HepG2 (cell line): ENCODE measurements around the gene NR5A2. TPM values are rescaled to one million over a fixed set of nuclear protein-coding genes. Genes with fewer than 3 reads are reported as not detected.

Experiments
- ATAC-seq: fragments of 200-7000 bp; cut with Tn5 transposase; 3 replicates; pipeline ENCODE4 v1.9.1; 2020; ENCODE audit warnings: mild to moderate bottlenecking, moderate library complexity
- BruUV-seq: library from RNA; stranded (reverse); fragments of 400-500 nt; replicated peaks from 2 replicates; lab custom pipeline; 2021; lab: Mats Ljungman, UMichigan
- CTCF ChIA-PET: fragments of 300-600 bp; formaldehyde crosslinking; extraction: SDS; loops from one replicate; lab custom pipeline; 2021; ENCODE audit warnings: low total read pairs, inconsistent platforms, low intra/inter-chr PET ratio; lab: Yijun Ruan, JAX
- POLR2A ChIA-PET: fragments of 350-600 bp; sonication (Branson Sonifier 250); formaldehyde crosslinking; loops from one replicate; lab custom pipeline; 2020; ENCODE audit warnings: antibody characterized with exemption, inconsistent platforms; lab: Yijun Ruan, JAX
- DNase-seq: peaks from one replicate; pipeline ENCODE4 v3.0.0-alpha.2; 2015; ENCODE audit warnings: low spot score
- FAIRE-seq: peaks from 3 replicates; lab custom pipeline; 2011; peaks lifted over from hg19 to GRCh38; lab: Jason Lieb, UNC
- H2AFZ ChIP-seq: one replicate; pipeline ENCODE4 v1.6.1; 2011; ENCODE audit warnings: low read length, inconsistent platforms
- H3K27ac ChIP-seq: fragments of 300-600 bp; 3 replicates; pipeline ENCODE4 v1.8.0; 2011; ENCODE audit warnings: mixed run types, mild to moderate bottlenecking, mixed read lengths, low read length, inconsistent platforms; ENCODE audit not compliant: insufficient read depth; ENCODE audit errors: extremely low read length
- H3K27me3 ChIP-seq, 2 experiments: fragments of 200-600 bp in 1 of 2; 2 replicates in 1 of 2; 3 replicates in 1 of 2; pipeline versions ENCODE4 v1.6.0 to v1.8.0; 2011; ENCODE audit warnings: low read length in 2 of 2, mild to moderate bottlenecking in 2 of 2, moderate library complexity in 2 of 2, inconsistent platforms in 1 of 2; ENCODE audit not compliant: insufficient read depth in 2 of 2, control insufficient read depth in 1 of 2
- H3K36me3 ChIP-seq, 2 experiments: fragments of 200-600 bp in 1 of 2; replicated peaks in 1 of 2; 2 replicates in 1 of 2; 3 replicates in 1 of 2; pipeline versions ENCODE4 v1.5.1 to v1.8.0; 2011; ENCODE audit warnings: low read length in 2 of 2, inconsistent platforms in 1 of 2; ENCODE audit not compliant: insufficient read depth in 2 of 2, control insufficient read depth in 1 of 2
- H3K4me1 ChIP-seq: 2 replicates; pipeline ENCODE4 v1.5.1; 2012; ENCODE audit warnings: low read length, inconsistent platforms; ENCODE audit not compliant: insufficient read depth
- H3K4me2 ChIP-seq: 2 replicates; pipeline ENCODE4 v1.6.0; 2011; ENCODE audit warnings: low read depth, low read length, inconsistent platforms
- H3K4me3 ChIP-seq, 3 experiments: fragments of 200-600 bp in 1 of 3; sonication (generic), shearing (Covaris generic) in 1 of 3; replicated peaks in 1 of 3; 2 replicates each; pipeline ENCODE4 v1.5.1; 2011 to 2016; ENCODE audit warnings: low read length in 3 of 3, inconsistent platforms in 2 of 3, low read depth in 2 of 3, mild to moderate bottlenecking in 2 of 3, control low read depth in 1 of 3, mixed read lengths in 1 of 3; ENCODE audit not compliant: insufficient read depth in 1 of 3
- H3K79me2 ChIP-seq: one replicate; pipeline ENCODE4 v1.6.1; 2011; ENCODE audit warnings: low read length, inconsistent platforms; ENCODE audit not compliant: insufficient read depth
- H3K9ac ChIP-seq: 2 replicates; pipeline ENCODE4 v1.6.0; 2011; ENCODE audit warnings: mild to moderate bottlenecking, low read depth, low read length, inconsistent platforms; ENCODE audit not compliant: insufficient read depth
- H3K9me3 ChIP-seq: 2 replicates; pipeline ENCODE4 v1.5.1; 2012; ENCODE audit warnings: mild to moderate bottlenecking, low read length
- H4K20me1 ChIP-seq: 2 replicates; pipeline ENCODE4 v1.6.0; 2011; ENCODE audit warnings: inconsistent platforms, mild to moderate bottlenecking, low read length, moderate library complexity; ENCODE audit not compliant: insufficient read depth
- ARNT2 ChIP-seq: sonication (generic); formaldehyde crosslinking; IDR thresholded peaks from 2 replicates; pipeline ENCODE4 v1.8.0; 2022; ENCODE audit warnings: mild to moderate bottlenecking, low read depth, missing genetic modification reagents, moderate library complexity
- CBX5 ChIP-seq: sonication (generic); formaldehyde crosslinking; IDR thresholded peaks from 2 replicates; pipeline ENCODE4 v1.4.0; 2020; ENCODE audit warnings: missing genetic modification reagents, borderline replicate concordance
- GLI4 ChIP-seq: sonication (generic); formaldehyde crosslinking; IDR thresholded peaks from 2 replicates; pipeline ENCODE4 v1.5.1; 2020; ENCODE audit warnings: missing genetic modification reagents, mild to moderate bottlenecking, moderate library complexity, borderline replicate concordance
- MAFK ChIP-seq, 2 experiments: IDR thresholded peaks in 1 of 2; conservative IDR thresholded peaks in 1 of 2; 2 replicates each; pipeline ENCODE4 v1.6.1; 2011; ENCODE audit warnings: improper control_type of control experiment in 2 of 2, low read length in 2 of 2
- MXI1 ChIP-seq: IDR thresholded peaks from 3 replicates; pipeline ENCODE4 v1.6.1; 2012; ENCODE audit warnings: low read depth, low read length, inconsistent platforms, borderline replicate concordance
- MZF1 ChIP-seq: sonication (generic); formaldehyde crosslinking; IDR thresholded peaks from 2 replicates; pipeline ENCODE4 v1.8.1; 2023; ENCODE audit warnings: mild to moderate bottlenecking, missing genetic modification reagents, borderline replicate concordance
- PAF1 ChIP-seq: IDR thresholded peaks from 2 replicates; pipeline ENCODE4 v1.6.1; 2016; ENCODE audit warnings: missing genetic modification reagents, missing compliant biosample characterization
- STAT6 ChIP-seq: sonication (generic); formaldehyde crosslinking; IDR thresholded peaks from 2 replicates; pipeline ENCODE4 v1.4.0; 2020; ENCODE audit warnings: missing genetic modification reagents, mild to moderate bottlenecking, borderline replicate concordance
- TSC22D2 ChIP-seq: sonication (generic); formaldehyde crosslinking; IDR thresholded peaks from 2 replicates; pipeline ENCODE4 v1.5.1; 2020; ENCODE audit warnings: missing genetic modification reagents, mild to moderate bottlenecking, borderline replicate concordance
- ZNF12 ChIP-seq: sonication (generic); formaldehyde crosslinking; IDR thresholded peaks from 2 replicates; pipeline ENCODE4 v1.5.0; 2020; ENCODE audit warnings: missing genetic modification reagents
- ZSCAN31 ChIP-seq: sonication (generic); formaldehyde crosslinking; IDR thresholded peaks from 2 replicates; pipeline ENCODE4 v1.5.0; 2020; ENCODE audit warnings: low read depth, mild to moderate bottlenecking, missing genetic modification reagents
- WGBS: methylation state at CpG from one replicate; pipeline ENCODE4 v1.1.6; 2017; ENCODE audit warnings: low lambda C conversion rate; 5-methylcytosine and 5-hydroxymethylcytosine counted together
- in situ Hi-C: cut with HindIII; loops from 2 replicates; pipeline ENCODE4 v1.10.0; 2017; ENCODE audit warnings: low pct_unique_long_range_greater_than_20kb; ENCODE audit not compliant: extremely low pct_ligation_motif_present
- intact Hi-C: fragments of 100-400 bp; cut with micrococcal nuclease; formaldehyde crosslinking; loops from one replicate; pipeline ENCODE4 v1.10.0; 2022; ENCODE audit not compliant: unreplicated experiment
- polyA plus RNA-seq, 8 experiments: library from polyadenylated mRNA; depleted of rRNA in 3 of 8; stranded (reverse) in 7 of 8; unstranded in 1 of 8; fragments of >200 nt; fragmentation: Illumina TruSeq in 4 of 8; extraction: Trizol in 4 of 8; gene quantifications; 2 replicates each; pipeline versions ENCODE4 v1.2.1 to v1.2.3, GENCODE V29; 2011 to 2016; ENCODE audit warnings: low read depth in 4 of 8, missing spikeins in 1 of 8, mixed read lengths in 1 of 8; ENCODE audit not compliant: insufficient read depth in 1 of 8
- total RNA-seq, 5 experiments: library from RNA; depleted of rRNA; stranded (reverse); fragments of >200 nt; fragmentation: Illumina TruSeq; extraction: Trizol; gene quantifications; 2 replicates each; pipeline ENCODE4 v1.2.3, GENCODE V29; 2016; ENCODE audit warnings: low read depth in 1 of 5
- TF ChIP-seq, protein P1 (sequence below): sonication (generic); formaldehyde crosslinking; IDR thresholded peaks from 2 replicates; pipeline ENCODE4 v1.8.0; 2022; ENCODE audit warnings: mild to moderate bottlenecking, missing genetic modification reagents, moderate library complexity
- TF ChIP-seq, protein P2 (sequence below): sonication (generic); formaldehyde crosslinking; IDR thresholded peaks from 2 replicates; pipeline ENCODE4 v1.8.0; 2022; ENCODE audit warnings: mild to moderate bottlenecking, missing genetic modification reagents, moderate library complexity
- TF ChIP-seq, protein P3 (sequence below): sonication (generic); formaldehyde crosslinking; IDR thresholded peaks from 2 replicates; pipeline ENCODE4 v1.4.0; 2020; ENCODE audit warnings: mild to moderate bottlenecking, low read depth, missing genetic modification reagents

The NR5A2 gene
- total and polyA plus RNA-seq, 2 of the 13 experiments (the other 11 are each of a cell fraction or from before 2014, with no cell fraction given), result 0.24 to 2.8 TPM

GRCh38 chr1:200005165-200005564 is 22.3 kb upstream of the NR5A2 start (continued):
- no peak for TF ChIP-seq STAT6 (CRISPR knock-in tag)

DNA sequence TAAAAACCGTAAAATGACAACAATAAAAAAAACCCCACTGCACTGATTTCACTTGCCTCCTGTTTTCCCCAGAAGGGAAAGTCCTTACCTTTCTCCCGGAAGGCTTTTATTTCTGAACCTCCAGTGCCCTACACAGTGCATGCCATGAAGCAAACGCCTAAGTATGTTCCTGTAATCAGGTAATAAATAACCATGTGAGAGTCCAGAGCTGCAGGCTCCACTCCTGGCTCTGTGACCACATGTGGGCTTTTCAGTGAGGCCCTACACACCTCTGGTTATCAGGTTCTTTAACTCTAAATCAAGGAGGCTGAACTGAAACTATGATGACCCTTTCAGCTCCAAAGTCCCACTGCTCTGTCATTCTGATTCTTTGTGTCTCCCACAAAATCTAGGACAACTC is 20.8 kb upstream of the NR5A2 start:
- intact Hi-C loops (no loop called here), in situ Hi-C loops (no loop called here)
- Histone ChIP-seq H3K4me2 (no peak overlapping the region), H3K9me3 (no peaks in the 10 kb centered on the region), H3K4me1 (no peaks in the 10 kb centered on the region), H3K27me3 (no peaks in the 10 kb centered on the region), H3K79me2 (no peaks in the 10 kb centered on the region), H4K20me1 (no peaks in the 10 kb centered on the region), H3K9ac (no peak overlapping the region), H3K36me3 (no peaks in the 10 kb centered on the region), H3K4me3 (no peak overlapping the region), H2AFZ (no peak overlapping the region), H3K27ac (no peak overlapping the region)
- FAIRE-seq (no peak), ATAC-seq (no peak), DNase-seq (no peak)
- POLR2A ChIA-PET, result no interaction called here
- no TSS peak for BruUV-seq
- CTCF ChIA-PET, result no interaction called here
- WGBS, result 2% methylated on average over 3 of the region's 3 CpGs
- TF ChIP-seq, protein P1, sequence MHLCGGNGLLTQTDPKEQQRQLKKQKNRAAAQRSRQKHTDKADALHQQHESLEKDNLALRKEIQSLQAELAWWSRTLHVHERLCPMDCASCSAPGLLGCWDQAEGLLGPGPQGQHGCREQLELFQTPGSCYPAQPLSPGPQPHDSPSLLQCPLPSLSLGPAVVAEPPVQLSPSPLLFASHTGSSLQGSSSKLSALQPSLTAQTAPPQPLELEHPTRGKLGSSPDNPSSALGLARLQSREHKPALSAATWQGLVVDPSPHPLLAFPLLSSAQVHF (CRISPR knock-in tag), result no peak
- TF ChIP-seq CBX5 (CRISPR knock-in tag), result no peak
- no peak for TF ChIP-seq GLI4 (CRISPR knock-in tag)
- TF ChIP-seq MZF1 (CRISPR knock-in tag), result no peak
- no peak for TF ChIP-seq TSC22D2 (CRISPR knock-in tag)
- no peak for TF ChIP-seq ARNT2 (CRISPR knock-in tag)
- no peak for TF ChIP-seq MXI1
- TF ChIP-seq PAF1 (CRISPR knock-in tag), result no peak
- TF ChIP-seq, protein P2, sequence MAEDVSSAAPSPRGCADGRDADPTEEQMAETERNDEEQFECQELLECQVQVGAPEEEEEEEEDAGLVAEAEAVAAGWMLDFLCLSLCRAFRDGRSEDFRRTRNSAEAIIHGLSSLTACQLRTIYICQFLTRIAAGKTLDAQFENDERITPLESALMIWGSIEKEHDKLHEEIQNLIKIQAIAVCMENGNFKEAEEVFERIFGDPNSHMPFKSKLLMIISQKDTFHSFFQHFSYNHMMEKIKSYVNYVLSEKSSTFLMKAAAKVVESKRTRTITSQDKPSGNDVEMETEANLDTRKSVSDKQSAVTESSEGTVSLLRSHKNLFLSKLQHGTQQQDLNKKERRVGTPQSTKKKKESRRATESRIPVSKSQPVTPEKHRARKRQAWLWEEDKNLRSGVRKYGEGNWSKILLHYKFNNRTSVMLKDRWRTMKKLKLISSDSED (CRISPR knock-in tag), result no peak
- no peak for TF ChIP-seq MAFK (conservative IDR thresholded peaks at IDR 0.05 in 1 of 2, IDR thresholded peaks at IDR 0.05 in 1 of 2; ENCODE audit: low read length in 2 of 2)
- TF ChIP-seq, protein P3, sequence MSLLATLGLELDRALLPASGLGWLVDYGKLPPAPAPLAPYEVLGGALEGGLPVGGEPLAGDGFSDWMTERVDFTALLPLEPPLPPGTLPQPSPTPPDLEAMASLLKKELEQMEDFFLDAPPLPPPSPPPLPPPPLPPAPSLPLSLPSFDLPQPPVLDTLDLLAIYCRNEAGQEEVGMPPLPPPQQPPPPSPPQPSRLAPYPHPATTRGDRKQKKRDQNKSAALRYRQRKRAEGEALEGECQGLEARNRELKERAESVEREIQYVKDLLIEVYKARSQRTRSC (CRISPR knock-in tag), result no peak
- no peak for TF ChIP-seq ZNF12 (CRISPR knock-in tag)
- no peak for TF ChIP-seq ZSCAN31
